Spleen (tissue), 11 donors: ENCODE measurements around the gene CPSF4L. TPM values are rescaled to one million over a fixed set of nuclear protein-coding genes. Genes with fewer than 3 reads are reported as not detected.

Experiments
- DNase-seq: peaks from one replicate; pipeline ENCODE4 v3.0.0-alpha.2; 2020
- H3K27ac ChIP-seq, 8 donors: fragments of 200-600 bp; sonication (generic) in 7 of 8; 1 replicate in 4 of 8; 2 replicates in 4 of 8; pipeline versions ENCODE4 v1.5.0 to v1.8.0; 2016 to 2021; ENCODE audit warnings: inconsistent platforms in 4 of 8, mild to moderate bottlenecking in 4 of 8, moderate library complexity in 1 of 8
- H3K27me3 ChIP-seq, 7 donors: fragments of 200-600 bp; sonication (generic) in 6 of 7; replicated peaks in 1 of 7; 1 replicate in 4 of 7; 2 replicates in 3 of 7; pipeline versions ENCODE4 v1.5.0 to v1.8.0; 2016 to 2021; ENCODE audit warnings: inconsistent platforms in 3 of 7, mild to moderate bottlenecking in 1 of 7
- H3K36me3 ChIP-seq, 6 donors: fragments of 200-600 bp; sonication (generic) in 5 of 6; 1 replicate in 4 of 6; 2 replicates in 2 of 6; pipeline versions ENCODE4 v1.5.0 to v1.8.0; 2016 to 2021; ENCODE audit warnings: inconsistent platforms in 2 of 6
- H3K4me1 ChIP-seq, 6 donors: fragments of 200-600 bp; sonication (generic) in 5 of 6; 1 replicate in 3 of 6; 2 replicates in 3 of 6; pipeline versions ENCODE4 v1.5.0 to v1.8.0; 2016 to 2021; ENCODE audit warnings: inconsistent platforms in 3 of 6
- H3K4me3 ChIP-seq, 8 donors: fragments of 200-600 bp; sonication (generic) in 7 of 8; 1 replicate in 4 of 8; 2 replicates in 4 of 8; pipeline versions ENCODE4 v1.5.0 to v1.8.0; 2016 to 2021; ENCODE audit warnings: inconsistent platforms in 4 of 8, mild to moderate bottlenecking in 4 of 8, moderate library complexity in 2 of 8
- H3K9me3 ChIP-seq, 8 donors: fragments of 200-600 bp; sonication (generic) in 7 of 8; 1 replicate in 4 of 8; 2 replicates in 4 of 8; pipeline versions ENCODE4 v1.5.0 to v1.8.0; 2016 to 2021; ENCODE audit warnings: inconsistent platforms in 4 of 8
- POLR2A ChIP-seq, 3 donors: fragments of 450-650 bp; IDR thresholded peaks; one replicate each; pipeline ENCODE4 v1.5.1; 2017; ENCODE audit warnings: antibody characterized with exemption in 3 of 3, mild to moderate bottlenecking in 1 of 3
- POLR2AphosphoS5 ChIP-seq, 3 donors: sonication (generic); formaldehyde crosslinking; IDR thresholded peaks; one replicate each; pipeline ENCODE4 v1.5.1; 2017; ENCODE audit warnings: antibody characterized with exemption in 3 of 3
- WGBS, 5 donors: extraction: QIAGEN DNeasy Blood & Tissue Kit in 3 of 5; methylation state at CpG; one replicate each; pipeline versions ENCODE4 v1.1.5 to v1.1.7; 2013 to 2018; 5-methylcytosine and 5-hydroxymethylcytosine counted together
- intact Hi-C: fragments of 100-400 bp; cut with DNase I; formaldehyde crosslinking; loops from one replicate; pipeline ENCODE4 v1.15.0; 2023; ENCODE audit warnings: low total_unique reads
- polyA plus RNA-seq, 3 donors: library from polyadenylated mRNA; stranded (reverse); fragments of 200-250 nt; gene quantifications; one replicate each; pipeline ENCODE4 v1.2.1, GENCODE V29; 2013
- total RNA-seq, 7 donors: library from RNA; depleted of rRNA in 3 of 7; stranded (reverse); fragments of >200 nt in 3 of 7; fragmentation: NEBNext Ultra II Directional in 4 of 7; extraction: Animal tissue kit (Norgen Biotek cat#: 25700) in 4 of 7; gene quantifications; one replicate each; pipeline versions ENCODE4 v1.1.0 to v1.2.1, GENCODE V29; 2016 to 2021
- TF ChIP-seq, protein P1 (sequence below), 11 experiments: fragments of 200-600 bp in 7 of 11; fragments of 450-650 bp in 4 of 11; sonication (generic) in 4 of 11; IDR thresholded peaks in 8 of 11; conservative IDR thresholded peaks in 3 of 11; 1 replicate in 7 of 11; 2 replicates in 4 of 11; pipeline versions ENCODE4 v1.4.0 to v1.8.0; 2016 to 2021; ENCODE audit warnings: antibody characterized with exemption in 11 of 11, inconsistent platforms in 4 of 11, mild to moderate bottlenecking in 1 of 11
- donor health status: healthy with polysubstance abuse.
- donor health status: DM: no; HTN: no; CAD: no; lungs with moderate emphysema.
- donor health status: DM: no; HTN: no; CAD: no.
- donor health status: Bipolar disorder and iron deficiency.
- donor health status: healthy.
- donor health status: DM: no; HTN: no; CAD: no.
- donor health status: DM: yes; HTN: yes; CAD: no.

CPSF4L gene
- total and polyA plus RNA-seq, 10 donors = not detected

DNA sequence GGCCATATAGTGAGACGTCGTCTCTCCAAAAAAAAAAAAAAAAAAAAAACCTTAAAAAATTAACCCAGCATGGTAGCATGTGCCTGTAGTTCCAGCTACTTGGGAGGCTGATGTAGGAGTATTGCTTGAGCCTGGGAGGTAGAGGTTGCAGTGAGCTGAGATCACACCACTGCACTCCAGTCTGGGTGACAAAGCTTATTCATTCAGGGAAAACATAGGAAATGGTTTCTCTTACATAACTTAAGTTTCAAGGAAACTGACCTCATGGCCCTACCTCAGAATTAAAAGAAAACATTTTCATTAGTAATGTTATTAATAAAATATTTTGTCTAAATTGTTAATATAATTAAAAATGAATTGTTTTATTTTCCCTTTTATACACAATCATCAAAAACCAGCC is 37.4 kb downstream of the CPSF4L start:
- TF ChIP-seq POLR2AphosphoS5 (IDR thresholded peaks at IDR 0.05) (no peak), POLR2A (IDR thresholded peaks at IDR 0.05) (no peak)
- TF ChIP-seq, protein P1, sequence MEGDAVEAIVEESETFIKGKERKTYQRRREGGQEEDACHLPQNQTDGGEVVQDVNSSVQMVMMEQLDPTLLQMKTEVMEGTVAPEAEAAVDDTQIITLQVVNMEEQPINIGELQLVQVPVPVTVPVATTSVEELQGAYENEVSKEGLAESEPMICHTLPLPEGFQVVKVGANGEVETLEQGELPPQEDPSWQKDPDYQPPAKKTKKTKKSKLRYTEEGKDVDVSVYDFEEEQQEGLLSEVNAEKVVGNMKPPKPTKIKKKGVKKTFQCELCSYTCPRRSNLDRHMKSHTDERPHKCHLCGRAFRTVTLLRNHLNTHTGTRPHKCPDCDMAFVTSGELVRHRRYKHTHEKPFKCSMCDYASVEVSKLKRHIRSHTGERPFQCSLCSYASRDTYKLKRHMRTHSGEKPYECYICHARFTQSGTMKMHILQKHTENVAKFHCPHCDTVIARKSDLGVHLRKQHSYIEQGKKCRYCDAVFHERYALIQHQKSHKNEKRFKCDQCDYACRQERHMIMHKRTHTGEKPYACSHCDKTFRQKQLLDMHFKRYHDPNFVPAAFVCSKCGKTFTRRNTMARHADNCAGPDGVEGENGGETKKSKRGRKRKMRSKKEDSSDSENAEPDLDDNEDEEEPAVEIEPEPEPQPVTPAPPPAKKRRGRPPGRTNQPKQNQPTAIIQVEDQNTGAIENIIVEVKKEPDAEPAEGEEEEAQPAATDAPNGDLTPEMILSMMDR (IDR thresholded peaks at IDR 0.05 in 8 of 11, conservative IDR thresholded peaks at IDR 0.05 in 3 of 11) = no peak
- WGBS, 5 donors = 76 to 96% (median 88%) methylated on average over 2 of the region's 2 CpGs
- no peaks in the 10 kb centered on the region for H3K27me3 ChIP-seq
- H3K9me3 ChIP-seq = no peaks in the 10 kb centered on the region
- H3K27ac ChIP-seq = no peak overlapping the region
- no peak for DNase-seq
- intact Hi-C loops = no loop called here
- peaks cover 0 to 51% (median 2%) of the 10 kb centered on the region in 6 donors for H3K36me3 ChIP-seq
- H3K4me3 ChIP-seq = no peak overlapping the region
- H3K4me1 ChIP-seq = peaks cover 22 to 64% (median 40%) of the 10 kb centered on the region in 6 donors

DNA sequence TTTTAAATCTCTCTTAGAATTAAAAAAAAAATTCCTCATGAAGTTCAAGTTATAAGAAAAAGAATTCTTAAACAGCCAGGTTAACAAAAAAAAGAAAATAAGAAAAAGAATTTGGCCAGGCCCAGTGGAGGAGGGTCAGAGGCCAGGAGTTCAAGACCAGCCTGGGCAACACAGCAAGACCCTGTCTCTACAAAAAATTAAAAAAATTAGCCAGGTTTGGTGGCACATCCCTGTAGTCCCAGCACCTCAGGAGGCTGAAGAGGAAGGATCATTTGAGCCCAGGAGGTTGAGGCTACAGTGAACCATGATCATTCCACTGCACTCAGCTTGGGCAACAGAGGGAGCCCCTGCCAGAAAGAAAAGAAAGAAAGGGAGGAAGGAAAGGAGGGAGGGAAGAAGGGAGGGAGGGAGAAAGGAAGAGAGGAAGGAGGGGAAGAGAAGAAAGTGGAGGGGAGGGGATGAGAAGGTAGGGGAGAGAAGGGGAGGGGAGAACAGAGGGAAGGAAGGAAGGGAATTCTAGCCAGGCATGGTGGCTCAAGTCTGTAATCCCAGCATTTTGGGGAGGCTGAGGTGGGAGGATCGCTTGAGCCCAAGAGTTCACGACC is 38.0 kb downstream of the CPSF4L start:
- Histone ChIP-seq H3K4me1 (peaks cover 18 to 59% (median 35%) of the 10 kb centered on the region in 6 donors), H3K27ac (no peak overlapping the region), H3K9me3 (no peaks in the 10 kb centered on the region), H3K4me3 (no peak overlapping the region), H3K36me3 (peaks cover 0 to 56% (median 2%) of the 10 kb centered on the region in 6 donors), H3K27me3 (no peaks in the 10 kb centered on the region)
- TF ChIP-seq, protein P1 (IDR thresholded peaks at IDR 0.05 in 8 of 11, conservative IDR thresholded peaks at IDR 0.05 in 3 of 11) = no peak
- TF ChIP-seq POLR2A (IDR thresholded peaks at IDR 0.05) = no peak
- no peak for TF ChIP-seq POLR2AphosphoS5 (IDR thresholded peaks at IDR 0.05)
- intact Hi-C loops = no loop called here
- WGBS, 5 donors = 87 to 100% (median 93%) methylated on average over 2 of the region's 2 CpGs
- DNase-seq = no peak

DNA sequence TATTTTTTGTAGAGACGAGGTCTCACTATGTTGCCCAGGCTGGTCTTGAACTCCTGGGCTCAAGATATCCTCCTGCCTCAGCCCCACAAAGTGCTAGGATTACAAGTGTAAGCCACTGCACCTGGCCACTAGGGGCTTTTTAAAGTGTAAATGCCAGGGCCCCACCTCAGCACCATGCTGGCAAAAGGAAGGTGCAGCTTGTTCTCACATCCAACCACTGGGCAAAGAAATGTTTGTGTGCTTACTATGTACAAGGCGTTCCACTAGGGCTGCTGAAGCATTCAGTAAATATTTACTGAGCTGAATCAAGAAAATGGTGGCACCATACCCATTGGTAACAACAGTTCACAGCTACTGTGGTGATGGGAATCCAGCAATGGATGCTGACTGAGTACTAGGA is 46.2 kb downstream of the CPSF4L start:
- no peaks in the 10 kb centered on the region for H3K27me3 ChIP-seq
- DNase-seq = no peak
- peaks cover 0 to 10% (median 4%) of the 10 kb centered on the region in 6 donors for H3K4me1 ChIP-seq
- TF ChIP-seq, protein P1 (IDR thresholded peaks at IDR 0.05 in 8 of 11, conservative IDR thresholded peaks at IDR 0.05 in 3 of 11) = no peak
- TF ChIP-seq POLR2A (IDR thresholded peaks at IDR 0.05) (no peak), POLR2AphosphoS5 (IDR thresholded peaks at IDR 0.05) (no peak)
- whole genome bisulfite sequencing, 5 donors = 88 to 100% (median 97%) methylated on average over 2 of the region's 2 CpGs
- no peaks in the 10 kb centered on the region for H3K9me3 ChIP-seq
- H3K4me3 ChIP-seq = no peak overlapping the region
- H3K36me3 ChIP-seq = peaks cover 0 to 88% (median 16%) of the 10 kb centered on the region in 6 donors
- H3K27ac ChIP-seq = no peak overlapping the region
- intact Hi-C loops = no loop called here

DNA sequence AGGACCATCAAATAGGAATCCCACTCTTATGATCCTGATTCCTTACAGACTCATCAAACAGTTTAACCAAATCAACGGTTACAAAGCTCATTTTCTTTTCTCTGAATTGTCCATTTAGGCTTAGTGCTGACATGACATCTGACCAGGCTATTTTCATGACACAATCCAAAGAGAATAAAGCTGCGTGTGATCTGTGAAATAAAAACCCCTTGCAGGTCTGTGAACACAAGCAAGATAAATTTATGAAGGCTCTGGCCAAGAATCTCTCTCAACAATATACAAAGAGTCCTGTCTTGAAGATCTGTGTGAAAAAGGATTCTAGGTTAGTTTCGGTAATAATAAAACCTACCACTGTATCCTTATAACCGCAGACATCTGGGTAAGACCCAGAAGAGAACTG is 46.8 kb downstream of the CPSF4L start:
- TF ChIP-seq POLR2A (IDR thresholded peaks at IDR 0.05) (no peak), POLR2AphosphoS5 (IDR thresholded peaks at IDR 0.05) (no peak)
- TF ChIP-seq, protein P1 (IDR thresholded peaks at IDR 0.05 in 8 of 11, conservative IDR thresholded peaks at IDR 0.05 in 3 of 11) = no peak
- intact Hi-C loops = no loop called here
- Histone ChIP-seq H3K27ac (no peak overlapping the region), H3K4me3 (no peak overlapping the region), H3K36me3 (peaks cover 0 to 89% (median 17%) of the 10 kb centered on the region in 6 donors), H3K27me3 (no peaks in the 10 kb centered on the region), H3K4me1 (peaks cover 0 to 10% (median 4%) of the 10 kb centered on the region in 6 donors), H3K9me3 (no peaks in the 10 kb centered on the region)
- 72 to 88% (median 81%) methylated on average over 4 of the region's 4 CpGs for WGBS, 5 donors
- no peak for DNase-seq
